ENCODE data around the gene SMAP2. TPM values are rescaled to one million over a fixed set of nuclear protein-coding genes. Genes with fewer than 3 reads are reported as not detected.
A peak's percentile ranks its signal among the peaks of the same experiment; 100 is the strongest.

The SMAP2 gene
- total and polyA plus RNA-seq, 4 donors, result 24.5 to 201 (median 51.3) TPM

- no peaks in the 10 kb centered on the region for H3K27me3 ChIP-seq (ENCODE audit: control insufficient read depth in 3 of 3, insufficient read depth in 3 of 3, low read length in 2 of 3)
- H3K9me3 ChIP-seq (ENCODE audit: control insufficient read depth in 4 of 4, insufficient read depth in 3 of 4, low read length in 3 of 4), result peaks cover 0 to 2% (median 0%) of the 10 kb centered on the region in 4 donors
- peaks cover 0 to 2% (median 0%) of the 10 kb centered on the region in 5 donors for H3K4me1 ChIP-seq (ENCODE audit: control insufficient read depth in 5 of 5, insufficient read depth in 5 of 5, low read length in 5 of 5)
- H3K36me3 ChIP-seq (ENCODE audit: control insufficient read depth in 4 of 4, insufficient read depth in 4 of 4, low read length in 4 of 4), result no peaks in the 10 kb centered on the region
- WGBS, 2 donors, result 73 to 91% methylated on average over 8 of the region's 8 CpGs
- TF ChIP-seq CTCF (IDR thresholded peaks at IDR 0.05; ENCODE audit: control extremely low read depth, extremely low read depth), result no peak
- no peak overlapping the region for H3K9ac ChIP-seq (ENCODE audit: insufficient read depth in 1 of 2, low read length in 2 of 2)
- no peak overlapping the region for H3K27ac ChIP-seq (ENCODE audit: low read depth in 1 of 2, low read length in 1 of 2)
- H3K4me3 ChIP-seq, result no peak overlapping the region
- DNase-seq (no peak), ATAC-seq (ENCODE audit: insufficient read depth, low FRiP score) (no peak)
Measured at GRCh38 chr1:40337443-40337842, 36.1 kb upstream of the SMAP2 start.

GRCh38 chr1:40338745-40339419 is 34.6 kb upstream of the SMAP2 start:
- TF ChIP-seq CTCF (IDR thresholded peaks at IDR 0.05; ENCODE audit: control extremely low read depth, extremely low read depth), result peak; percentile 97
- Histone ChIP-seq H3K27ac (ENCODE audit: low read depth in 1 of 2, low read length in 1 of 2) (peak overlapping the region in 1 of 2 donors; percentile 8), H3K9ac (ENCODE audit: insufficient read depth in 1 of 2, low read length in 2 of 2) (no peak overlapping the region), H3K36me3 (ENCODE audit: control insufficient read depth in 4 of 4, insufficient read depth in 4 of 4, low read length in 4 of 4) (no peaks in the 10 kb centered on the region), H3K9me3 (ENCODE audit: control insufficient read depth in 4 of 4, insufficient read depth in 3 of 4, low read length in 3 of 4) (peaks cover 0 to 2% (median 0%) of the 10 kb centered on the region in 4 donors), H3K4me1 (ENCODE audit: control insufficient read depth in 5 of 5, insufficient read depth in 5 of 5, low read length in 5 of 5) (peaks cover 0 to 2% (median 0%) of the 10 kb centered on the region in 5 donors), H3K4me3 (no peak overlapping the region), H3K27me3 (ENCODE audit: control insufficient read depth in 3 of 3, insufficient read depth in 3 of 3, low read length in 2 of 3) (no peaks in the 10 kb centered on the region)
- peak; percentile 80 to 89 (median 83) for DNase-seq
- WGBS, 2 donors, result 12 to 18% methylated on average over 21 of the region's 21 CpGs
- peak; percentile 68 for ATAC-seq (ENCODE audit: insufficient read depth, low FRiP score)

- ATAC-seq (ENCODE audit: insufficient read depth, low FRiP score) (no peak), DNase-seq (no peak)
- no peak overlapping the region for H3K4me3 ChIP-seq
- H3K27me3 ChIP-seq (ENCODE audit: control insufficient read depth in 3 of 3, insufficient read depth in 3 of 3, low read length in 2 of 3), result no peaks in the 10 kb centered on the region
- no peak overlapping the region for H3K9ac ChIP-seq (ENCODE audit: insufficient read depth in 1 of 2, low read length in 2 of 2)
- 47 to 50% methylated on average over 6 of the region's 6 CpGs for WGBS, 2 donors
- peak overlapping the region in 1 of 2 donors; percentile 15 for H3K27ac ChIP-seq (ENCODE audit: low read depth in 1 of 2, low read length in 1 of 2)
- H3K9me3 ChIP-seq (ENCODE audit: control insufficient read depth in 4 of 4, insufficient read depth in 3 of 4, low read length in 3 of 4), result peaks cover 0 to 2% (median 0%) of the 10 kb centered on the region in 4 donors
- peaks cover 0 to 4% (median 0%) of the 10 kb centered on the region in 5 donors for H3K4me1 ChIP-seq (ENCODE audit: control insufficient read depth in 5 of 5, insufficient read depth in 5 of 5, low read length in 5 of 5)
- TF ChIP-seq CTCF (IDR thresholded peaks at IDR 0.05; ENCODE audit: control extremely low read depth, extremely low read depth), result no peak
- H3K36me3 ChIP-seq (ENCODE audit: control insufficient read depth in 4 of 4, insufficient read depth in 4 of 4, low read length in 4 of 4), result no peaks in the 10 kb centered on the region
Measured at GRCh38 chr1:40339420-40340323, 33.9 kb upstream of the SMAP2 start.
